OCI-LY1 (cell line): ENCODE results near the gene JCAD.

Experiments used
- H2AFZ ChIP-seq: fragments of 200-600 bp; sonication (generic), shearing (Covaris generic); 2 replicates; pipeline ENCODE4 v1.6.0; 2014; ENCODE audit warnings: antibody characterized with exemption, mild to moderate bottlenecking, low read length
- H3F3A ChIP-seq: fragments of 200-600 bp; sonication (generic), shearing (Covaris generic); 2 replicates; pipeline ENCODE4 v1.6.0; 2014; ENCODE audit warnings: mild to moderate bottlenecking, antibody characterized with exemption, low read length, moderate library complexity; ENCODE audit not compliant: insufficient read depth
- H3K27ac ChIP-seq: fragments of 200-600 bp; sonication (generic); 2 replicates; pipeline ENCODE4 v1.5.1; 2014; ENCODE audit warnings: low read length, mixed run types, mild to moderate bottlenecking, low read depth; ENCODE audit not compliant: poor library complexity, severe bottlenecking
- H3K27me3 ChIP-seq: fragments of 200-600 bp; sonication (generic); 2 replicates; pipeline ENCODE4 v1.6.0; 2014; ENCODE audit warnings: antibody characterized with exemption, mild to moderate bottlenecking, low read length, moderate library complexity; ENCODE audit not compliant: insufficient read depth
- H3K36me3 ChIP-seq: fragments of 200-600 bp; sonication (generic); 2 replicates; pipeline ENCODE4 v1.6.1; 2014; ENCODE audit warnings: mild to moderate bottlenecking, antibody characterized with exemption, low read length, moderate library complexity, mixed read lengths; ENCODE audit not compliant: insufficient read depth
- H3K4me1 ChIP-seq: fragments of 200-600 bp; sonication (generic); 2 replicates; pipeline ENCODE4 v1.5.1; 2014; ENCODE audit warnings: mild to moderate bottlenecking, low read length, moderate library complexity; ENCODE audit not compliant: insufficient read depth, severe bottlenecking
- H3K4me2 ChIP-seq: fragments of 200-600 bp; sonication (generic), shearing (Covaris generic); 2 replicates; pipeline ENCODE4 v1.6.1; 2014; ENCODE audit warnings: low read length
- H3K4me3 ChIP-seq: fragments of 200-600 bp; sonication (generic); 2 replicates; pipeline ENCODE4 v1.5.1; 2014; ENCODE audit warnings: low read length, low read depth, mild to moderate bottlenecking, mixed read lengths; ENCODE audit not compliant: poor library complexity, severe bottlenecking
- H3K79me2 ChIP-seq: fragments of 200-600 bp; shearing (Covaris generic); 2 replicates; pipeline ENCODE4 v1.6.1; 2016; ENCODE audit warnings: mixed run types, low read length, mixed read lengths; ENCODE audit not compliant: insufficient read depth
- H3K9ac ChIP-seq: fragments of 200-600 bp; sonication (generic), shearing (Covaris generic); 2 replicates; pipeline ENCODE4 v1.6.1; 2014; ENCODE audit warnings: mild to moderate bottlenecking, low read length, mixed read lengths
- H3K9me2 ChIP-seq: fragments of 200-600 bp; sonication (generic), shearing (Covaris generic); 2 replicates; pipeline ENCODE4 v1.6.1; 2014; ENCODE audit warnings: low read depth, mild to moderate bottlenecking, low read length, mixed read lengths
- H3K9me3 ChIP-seq: fragments of 200-600 bp; shearing (Covaris generic); 2 replicates; pipeline ENCODE4 v1.6.1; 2014; ENCODE audit warnings: low read length, mixed read lengths
- H4K20me1 ChIP-seq: fragments of 200-600 bp; sonication (generic), shearing (Covaris generic); 2 replicates; pipeline ENCODE4 v1.6.0; 2016; ENCODE audit warnings: mild to moderate bottlenecking, low read length; ENCODE audit not compliant: insufficient read depth
- CTCF ChIP-seq: fragments of 200-600 bp; sonication (generic), shearing (Covaris generic); IDR thresholded peaks from 2 replicates; pipeline ENCODE4 v1.5.1; 2017; ENCODE audit warnings: mild to moderate bottlenecking, antibody characterized with exemption, low read length, moderate library complexity, mixed read lengths
- EZH2 ChIP-seq: fragments of 200-600 bp; sonication (generic), shearing (Covaris generic); IDR thresholded peaks from 2 replicates; pipeline ENCODE4 v1.8.0; 2017; ENCODE audit warnings: borderline replicate concordance, mixed run types, mild to moderate bottlenecking, antibody characterized with exemption, low read length, moderate library complexity, mixed read lengths

Gene JCAD

GRCh38 chr10:30018496-30018895 lies 40.9 kb downstream of the JCAD start:
- no peaks in the 10 kb centered on the region for H3K36me3 ChIP-seq
- no peaks in the 10 kb centered on the region for H4K20me1 ChIP-seq

GRCh38 chr10:30017966-30018365 lies 41.4 kb downstream of the JCAD start:
- Histone ChIP-seq H3K79me2 (no peaks in the 10 kb centered on the region), H3K4me1 (no peaks in the 10 kb centered on the region), H3F3A (no peaks in the 10 kb centered on the region), H3K27ac (no peak overlapping the region), H3K9me2 (no peaks in the 10 kb centered on the region), H3K27me3 (no peaks in the 10 kb centered on the region; the same call in 1 of the 2 replicates), H2AFZ (no peak overlapping the region), H4K20me1 (no peaks in the 10 kb centered on the region), H3K9me3 (no peaks in the 10 kb centered on the region), H3K4me3 (no peak overlapping the region), H3K4me2 (no peak overlapping the region), H3K9ac (no peak overlapping the region), H3K36me3 (no peaks in the 10 kb centered on the region)
- TF ChIP-seq CTCF (no peak), EZH2 (no peak)

More at GRCh38 chr10:30018496-30018895, 40.9 kb downstream of the JCAD start:
- no peaks in the 10 kb centered on the region for H3K9me3 ChIP-seq
- H3K27ac ChIP-seq = no peak overlapping the region
- H3K4me1 ChIP-seq = no peaks in the 10 kb centered on the region
- no peaks in the 10 kb centered on the region for H3F3A ChIP-seq
- H3K9me2 ChIP-seq = no peaks in the 10 kb centered on the region
- no peak overlapping the region for H3K9ac ChIP-seq
- H3K27me3 ChIP-seq = no peaks in the 10 kb centered on the region; the same call in 1 of the 2 replicates
- no peak overlapping the region for H2AFZ ChIP-seq
- no peak overlapping the region for H3K4me3 ChIP-seq
- no peak for TF ChIP-seq CTCF
- TF ChIP-seq EZH2 = no peak
- H3K4me2 ChIP-seq = no peak overlapping the region
- H3K79me2 ChIP-seq = no peaks in the 10 kb centered on the region

GRCh38 chr10:30017556-30017955 lies 41.8 kb downstream of the JCAD start:
- Histone ChIP-seq H3K9ac (no peak overlapping the region), H3K27ac (no peak overlapping the region), H3K4me1 (no peaks in the 10 kb centered on the region), H3K4me2 (no peak overlapping the region), H3K79me2 (no peaks in the 10 kb centered on the region), H3F3A (no peaks in the 10 kb centered on the region), H3K27me3 (no peaks in the 10 kb centered on the region; the same call in 1 of the 2 replicates), H4K20me1 (no peaks in the 10 kb centered on the region), H3K4me3 (no peak overlapping the region), H3K9me2 (no peaks in the 10 kb centered on the region), H2AFZ (no peak overlapping the region), H3K36me3 (no peaks in the 10 kb centered on the region), H3K9me3 (no peaks in the 10 kb centered on the region)
- no peak for TF ChIP-seq CTCF
- TF ChIP-seq EZH2 = no peak
